Hematopoietic multipotent progenitor cell treated with erythropoietin and hydrocortisone succinate and interleukin-3 and kit ligand, for 17 days (in vitro differentiated cells): ENCODE results near the gene MYO1E.
"Not testable (repeated sequence)": the region's sequence is repeated elsewhere in the genome, so short reads cannot be mapped to it uniquely, and the experiment has no call there.

ENCODE experiments used
- DNase-seq: peaks from one replicate; pipeline ENCODE4 v3.0.0-alpha.2; 2015; ENCODE audit warnings: low spot score

MYO1E gene

GRCh38 chr15:59387196-59387878 is 14.7 kb upstream of the MYO1E start:
- DNase-seq, result not testable (repeated sequence)

DNA sequence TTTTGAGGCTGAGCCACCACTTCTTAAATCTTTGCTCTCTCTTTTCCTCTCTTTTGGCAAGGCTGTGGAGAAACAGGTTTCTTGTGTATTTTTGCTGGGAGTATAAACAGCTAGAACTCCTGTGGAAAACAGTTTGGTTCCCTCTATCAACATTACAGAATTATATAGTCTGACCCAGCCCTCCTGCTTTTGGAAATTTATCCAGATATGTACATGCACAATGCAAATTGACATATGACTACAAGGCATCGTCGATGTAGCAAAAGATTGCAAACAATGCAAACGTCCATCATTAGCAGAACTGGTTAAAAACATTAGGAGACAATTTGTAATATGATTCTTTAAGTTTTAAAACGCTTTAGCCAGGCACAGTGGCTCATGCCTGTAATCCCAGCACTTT is 12.5 kb upstream of the MYO1E start:
- DNase-seq, result no peak

GRCh38 chr15:59384507-59384906 is 11.8 kb upstream of the MYO1E start:
- no peak for DNase-seq

GRCh38 chr15:59380902-59381610 is 8.4 kb upstream of the MYO1E start:
- DNase-seq, result no peak

DNA sequence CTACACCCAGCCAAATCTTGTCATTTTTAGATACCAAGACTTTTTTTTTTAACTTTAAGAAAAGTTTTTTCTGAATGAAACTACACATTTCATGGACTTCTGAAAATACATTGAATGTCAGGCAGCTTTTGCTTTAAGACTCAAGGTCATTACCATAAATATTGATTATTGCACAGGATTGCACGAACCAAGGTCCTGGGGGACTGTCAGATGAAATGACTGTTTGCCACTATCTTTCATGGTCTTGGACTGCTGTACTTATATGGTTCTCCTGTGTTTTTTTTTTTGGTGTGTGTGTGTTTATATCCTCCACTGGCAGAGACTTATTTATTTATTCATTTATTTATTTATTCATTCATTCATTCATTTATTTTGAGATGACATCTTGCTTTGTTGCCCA is 6.9 kb upstream of the MYO1E start:
- DNase-seq, result no peak

GRCh38 chr15:59378855-59379254 is 6.2 kb upstream of the MYO1E start:
- no peak for DNase-seq

- DNase-seq, result no peak
Measured at GRCh38 chr15:59377924-59378323, 5.3 kb upstream of the MYO1E start.

- no peak for DNase-seq
Measured at GRCh38 chr15:59376733-59377132, 4.1 kb upstream of the MYO1E start.

GRCh38 chr15:59373215-59373614 is 544 bp upstream of the MYO1E start:
- DNase-seq, result no peak

DNA sequence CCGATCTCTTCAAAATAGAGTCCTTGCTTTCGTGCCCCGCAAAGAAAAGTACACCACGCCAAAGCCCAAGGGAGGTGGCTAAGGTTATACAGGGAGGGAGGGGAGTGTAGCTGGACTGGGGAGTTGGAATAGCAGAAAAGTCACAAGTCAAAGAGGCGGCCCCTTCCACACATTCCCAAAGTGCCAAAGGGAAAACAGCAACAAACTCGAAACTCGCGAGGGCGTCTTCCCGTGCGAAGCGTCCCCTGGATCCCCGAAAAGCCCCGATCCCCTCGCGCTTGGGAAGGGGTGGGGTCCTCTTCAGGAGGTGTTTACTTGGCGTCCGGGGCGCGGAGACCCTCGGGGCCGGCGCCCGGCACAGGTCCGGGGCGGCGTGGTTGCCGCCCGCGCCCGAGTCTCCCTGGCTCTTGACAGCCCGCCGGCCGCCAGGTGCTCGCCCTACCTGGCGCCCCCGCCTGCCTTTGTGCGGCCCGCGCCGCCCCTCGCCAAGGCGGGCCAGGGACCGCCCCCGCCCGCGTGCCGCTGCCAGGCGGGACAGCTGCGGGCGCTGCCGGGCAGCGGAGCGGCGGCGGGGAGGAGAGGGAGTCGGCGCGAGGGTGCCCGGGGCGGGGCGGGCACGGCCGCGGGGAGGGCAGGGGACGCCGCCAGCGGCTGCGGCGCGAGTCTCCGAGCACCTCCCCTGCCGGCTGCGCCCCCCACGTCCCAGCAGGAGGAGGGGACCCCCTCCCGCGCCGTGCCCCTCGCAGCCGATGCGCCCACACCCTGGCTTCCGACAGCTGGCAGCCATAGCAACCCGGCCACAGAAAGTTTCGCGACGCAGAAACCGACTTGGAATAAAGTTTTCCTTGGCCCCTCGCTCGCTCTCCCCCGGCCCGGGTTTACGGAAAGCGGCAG is 966 bp downstream of the MYO1E start:
- no peak for DNase-seq

DNA sequence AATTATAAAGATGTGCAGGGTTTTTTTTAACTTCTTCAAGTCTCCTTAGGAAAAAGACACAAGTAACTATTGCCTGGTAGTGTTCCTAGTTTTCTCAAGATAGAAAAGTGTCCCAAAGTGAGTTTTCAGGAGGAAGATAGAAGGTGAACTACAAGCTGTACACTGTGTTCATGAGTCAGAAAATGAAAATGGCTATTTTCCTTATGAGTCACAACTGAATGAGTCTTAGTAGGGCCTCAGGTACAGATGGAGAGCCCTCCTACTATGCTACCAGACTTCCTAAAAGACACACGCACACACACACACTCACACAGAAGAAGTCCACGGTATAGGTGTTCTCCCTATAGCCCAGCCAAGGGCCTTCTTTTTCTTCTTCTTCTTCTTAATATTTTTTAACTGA is 3.1 kb downstream of the MYO1E start:
- DNase-seq, result no peak

DNA sequence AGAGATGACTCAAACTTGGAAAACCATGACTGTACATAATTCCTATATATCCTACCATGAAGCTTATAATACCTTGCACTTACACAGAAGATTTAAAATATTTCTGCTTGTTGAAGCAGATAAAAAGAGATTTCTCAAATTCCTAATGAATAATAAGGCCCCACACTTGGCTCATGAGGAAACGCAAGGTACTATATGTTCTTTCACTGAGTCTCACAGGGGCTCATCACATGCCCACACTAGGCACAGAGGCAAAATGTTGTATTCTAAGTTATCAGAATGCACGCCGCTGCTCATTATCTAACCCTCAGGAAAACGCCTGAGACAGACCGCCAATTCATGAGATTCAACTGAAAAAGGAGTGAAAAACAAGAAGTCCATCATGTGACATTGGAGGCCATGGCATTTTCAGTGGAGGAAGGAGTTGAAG is 5.6 kb downstream of the MYO1E start:
- no peak for DNase-seq

DNA sequence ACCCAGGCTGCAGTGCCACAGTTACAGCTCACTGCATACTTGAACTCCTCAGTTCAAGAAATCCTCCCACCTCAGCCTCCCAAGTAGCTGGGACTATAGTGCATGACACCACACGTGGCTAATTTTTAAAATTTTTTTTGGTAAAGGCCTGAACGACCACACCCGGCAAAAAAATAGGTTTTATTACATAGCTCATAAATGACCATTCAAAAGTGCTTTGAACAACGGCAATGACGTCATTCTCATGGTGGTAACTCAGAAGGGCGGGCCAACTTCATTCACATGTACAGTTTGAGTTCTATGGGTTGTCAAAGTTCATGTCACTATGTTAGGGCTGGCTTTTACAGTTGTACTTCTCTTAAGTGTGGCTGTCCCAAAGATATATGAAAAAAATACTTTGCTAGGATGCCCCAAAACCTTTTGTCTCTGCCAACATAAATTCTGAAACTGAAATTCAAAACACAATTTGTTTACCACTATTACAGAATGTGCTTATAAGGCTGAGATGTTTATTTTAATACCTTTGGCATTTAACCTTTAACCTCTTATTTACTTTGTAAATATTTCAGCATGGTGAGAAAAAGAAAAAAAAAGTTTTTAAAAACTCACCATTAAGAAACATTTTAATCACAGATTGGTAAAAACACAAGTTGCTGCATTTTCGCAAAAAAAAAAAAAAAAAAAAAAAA is 6.2 kb downstream of the MYO1E start:
- no peak for DNase-seq

DNA sequence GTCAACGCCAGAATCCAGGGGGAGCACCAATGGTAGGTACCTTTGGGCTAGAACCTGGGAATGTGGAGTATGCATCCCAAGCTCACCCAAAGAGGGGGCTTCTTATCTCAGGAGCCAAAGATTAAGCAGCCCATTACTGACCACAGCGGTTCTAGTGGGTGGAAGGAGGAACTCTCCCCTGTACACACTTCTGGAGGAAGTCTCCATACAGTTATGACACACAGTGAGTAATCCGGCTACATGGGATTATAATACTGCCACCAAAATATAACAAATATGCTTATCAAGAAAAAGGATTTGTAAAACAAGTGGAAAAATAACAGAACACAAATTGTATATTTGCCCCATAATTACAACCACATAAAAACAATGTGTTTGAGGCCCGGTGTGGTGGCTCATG is 8.4 kb downstream of the MYO1E start:
- DNase-seq, result no peak

DNA sequence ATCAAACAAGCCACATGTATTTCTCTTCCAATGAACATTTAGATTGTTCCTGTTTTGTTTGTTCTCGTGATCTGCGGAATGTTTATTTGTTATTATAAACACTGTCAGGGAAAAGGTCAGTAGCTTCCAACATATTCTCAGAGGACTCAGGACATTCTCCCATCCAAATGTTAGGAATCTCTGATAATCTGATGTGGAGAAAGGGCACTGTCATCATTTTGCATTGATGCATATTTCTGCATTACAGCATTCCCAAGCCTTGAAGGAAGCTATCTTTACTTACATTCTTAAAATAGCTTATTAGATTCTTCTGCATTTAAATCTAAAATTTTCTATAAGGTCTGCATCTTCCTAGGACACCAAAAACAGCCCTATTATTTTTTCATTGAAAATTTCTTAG is 10.3 kb downstream of the MYO1E start:
- DNase-seq, result no peak

DNA sequence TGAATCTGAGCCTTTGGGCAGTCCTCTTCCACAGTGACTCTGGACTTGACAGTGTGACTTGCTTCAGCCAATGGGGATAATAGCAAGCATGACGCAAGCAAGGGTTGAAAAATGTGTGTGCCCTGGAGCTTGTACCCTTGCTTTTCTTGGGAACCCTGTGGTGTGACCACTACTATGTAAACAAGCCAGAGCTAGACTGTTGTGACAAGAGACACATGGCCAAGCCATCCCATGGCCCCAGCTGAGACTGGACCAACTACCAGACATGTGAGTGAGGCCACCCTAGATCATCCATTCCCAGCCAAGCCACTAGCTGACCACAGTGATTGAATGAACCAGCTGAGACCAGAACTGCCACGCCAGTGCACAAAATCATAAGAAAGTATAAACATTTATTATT is 11.8 kb downstream of the MYO1E start:
- DNase-seq, result no peak

DNA sequence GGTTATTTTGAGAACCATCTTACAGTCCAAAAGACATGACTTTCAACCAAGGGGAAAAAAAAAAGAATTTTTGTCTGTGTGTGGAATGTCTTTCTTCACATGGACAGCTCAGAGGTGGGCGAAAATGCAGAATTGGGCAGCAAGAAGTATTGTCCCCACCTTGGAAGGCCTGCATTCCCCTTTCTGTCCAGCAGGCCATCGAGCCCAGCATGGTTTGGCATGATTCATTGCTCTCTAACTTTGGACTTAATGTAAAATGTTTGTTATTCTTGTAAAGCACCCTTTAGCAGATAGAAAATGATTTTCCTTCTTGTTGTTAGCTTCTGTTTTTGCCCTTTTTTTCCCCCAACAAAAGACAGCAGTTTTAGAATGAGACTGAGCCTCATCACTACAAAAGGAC is 12.4 kb downstream of the MYO1E start:
- DNase-seq, result no peak

DNA sequence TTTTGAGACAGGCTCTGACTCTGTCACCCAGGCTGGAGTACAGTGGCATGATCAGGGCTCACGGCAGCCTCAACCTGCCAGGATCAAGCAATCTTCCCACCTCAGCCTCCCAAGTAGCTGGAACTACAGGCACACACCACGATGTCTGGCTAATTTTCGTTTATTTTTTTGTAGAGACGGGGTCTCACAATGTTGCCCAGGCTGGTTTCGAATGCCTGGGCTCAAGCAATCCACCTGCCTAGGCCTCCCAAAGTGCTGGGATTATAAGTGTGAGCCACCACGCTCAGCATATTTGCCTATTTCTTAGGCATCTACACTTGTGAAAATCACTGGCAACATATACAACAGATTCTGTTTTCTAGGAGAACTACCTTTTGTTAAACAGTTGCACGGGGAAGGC is 16.9 kb downstream of the MYO1E start:
- no peak for DNase-seq

- no peak for DNase-seq
Measured at GRCh38 chr15:59354417-59355031, 18.1 kb downstream of the MYO1E start.

DNA sequence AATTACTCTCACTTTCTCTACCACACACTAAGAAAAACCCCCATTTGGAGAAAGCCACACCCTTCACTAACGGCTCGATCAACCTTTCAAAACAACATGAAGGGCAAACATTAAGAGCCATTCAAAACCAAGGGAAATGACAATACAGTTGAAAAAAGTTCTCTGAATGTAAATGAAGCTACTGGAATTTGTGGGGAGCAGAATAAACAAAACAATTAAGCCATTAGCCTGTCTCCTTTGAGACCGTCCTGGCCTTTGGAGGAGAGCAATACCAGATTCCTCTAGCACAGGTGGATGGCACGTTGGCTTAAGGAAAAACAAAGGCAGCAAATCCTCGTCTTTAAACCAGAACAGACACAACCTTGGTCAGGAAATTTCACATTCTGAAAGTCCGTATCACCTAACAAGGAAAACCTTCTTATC is 18.7 kb downstream of the MYO1E start:
- DNase-seq, result no peak

GRCh38 chr15:59352683-59353082 is 20.0 kb downstream of the MYO1E start:
- DNase-seq, result no peak

- DNase-seq, result no peak
Measured at GRCh38 chr15:59352189-59352588, 20.5 kb downstream of the MYO1E start.
